GM12891 (cell line): Measurements from ENCODE around the gene AP4M1. TPM values are rescaled to one million over a fixed set of nuclear protein-coding genes. Genes with fewer than 3 reads are reported as not detected.
A peak's percentile ranks its signal among the peaks of the same experiment; 100 is the strongest.

Source experiments
- DNase-seq: peaks from one replicate; pipeline ENCODE4 v3.0.0; 2011; ENCODE audit warnings: low spot score; ENCODE audit not compliant: insufficient read length
- FAIRE-seq: peaks from 2 replicates; lab custom pipeline; 2011; peaks lifted over from hg19 to GRCh38; lab: Jason Lieb, UNC
- PAX5 ChIP-seq: IDR thresholded peaks from 2 replicates; pipeline ENCODE4 v1.6.1; 2011; ENCODE audit warnings: low read length, moderate library complexity, mild to moderate bottlenecking; ENCODE audit not compliant: insufficient read depth, severe bottlenecking
- POLR2A ChIP-seq: IDR thresholded peaks from 2 replicates; pipeline ENCODE4 v1.6.1; 2011; ENCODE audit warnings: low read depth, low read length, control low read depth
- POLR2AphosphoS5 ChIP-seq: IDR thresholded peaks from 2 replicates; pipeline ENCODE4 v1.6.1; 2011; ENCODE audit warnings: low read depth, low read length, control low read depth
- POU2F2 ChIP-seq: IDR thresholded peaks from 2 replicates; pipeline ENCODE4 v1.6.1; 2011; ENCODE audit warnings: low read depth, mild to moderate bottlenecking, control low read depth, low read length, moderate library complexity
- SPI1 ChIP-seq: IDR thresholded peaks from 2 replicates; pipeline ENCODE4 v1.6.1; 2011; ENCODE audit warnings: low read depth, low read length, control low read depth
- TAF1 ChIP-seq: IDR thresholded peaks from 2 replicates; pipeline ENCODE4 v1.6.1; 2011; ENCODE audit warnings: low read depth, low read length, control low read depth
- polyA plus RNA-seq: library from polyadenylated mRNA; unstranded; fragments of >200 nt; gene quantifications from one replicate; pipeline ENCODE4 v1.2.1, GENCODE V29; 2012; ENCODE audit warnings: low read depth, missing spikeins, inconsistent platforms; ENCODE audit not compliant: missing spikeins

AP4M1 gene
- 9.1 TPM for polyA plus RNA-seq

GRCh38 chr7:100101016-100101862 lies at the start of gene AP4M1, which contains the start of gene MCM7:
TSS of gene AP4M1 (plus strand) at chr7:100101643. CDS start at chr7:100101715, 72 bp downstream.
TSS of gene MCM7 (minus strand) at chr7:100101397. CDS start at chr7:100101294, 103 bp downstream.
- DNase-seq (peak; percentile 99), FAIRE-seq (peak; percentile 99)
- TF ChIP-seq POLR2A (peak; percentile 79), POLR2AphosphoS5 (peak; percentile 85), SPI1 (no peak), PAX5 (peak; percentile 6), TAF1 (peak; percentile 43; the same call in 1 of the 2 replicates), POU2F2 (no peak; the same call in 1 of the 2 replicates)

DNA sequence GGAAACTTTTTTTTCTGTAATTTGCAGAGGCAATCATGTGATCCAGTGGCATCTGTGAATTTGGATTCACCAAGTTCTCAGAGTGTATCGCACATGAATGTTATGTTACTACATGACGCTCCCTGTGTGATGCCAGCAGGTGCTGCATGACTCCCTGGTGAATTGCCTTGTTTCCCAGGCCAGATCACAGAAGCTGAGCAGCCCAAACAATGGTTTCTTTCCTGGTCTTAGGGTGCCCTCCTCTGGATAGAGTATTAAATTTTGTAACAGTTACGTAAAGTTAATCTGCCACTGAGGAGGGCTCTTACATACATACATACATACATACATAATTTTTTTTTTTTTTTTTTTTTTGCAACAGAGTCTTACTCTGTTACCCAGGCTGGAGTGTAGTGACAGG lies 48.2 kb upstream of the AP4M1 start:
- FAIRE-seq (peak; percentile 47), DNase-seq (peak; percentile 26)
- TF ChIP-seq SPI1 (no peak), POLR2AphosphoS5 (no peak)

- no peak for TF ChIP-seq PAX5
- TF ChIP-seq POLR2AphosphoS5, result no peak
- no peak for TF ChIP-seq POLR2A
- no peak for TF ChIP-seq POU2F2
- no peak for TF ChIP-seq TAF1
- no peak for TF ChIP-seq SPI1
- FAIRE-seq, result no peak
- no peak for DNase-seq
Measured at GRCh38 chr7:100057006-100057405, 44.4 kb upstream of the AP4M1 start.

- DNase-seq (no peak), FAIRE-seq (no peak)
- TF ChIP-seq PAX5 (no peak), TAF1 (no peak), SPI1 (no peak), POLR2AphosphoS5 (no peak)
Measured at GRCh38 chr7:100059251-100059739, 42.1 kb upstream of the AP4M1 start.

GRCh38 chr7:100061518-100062193 lies 39.8 kb upstream of the AP4M1 start:
- no peak for FAIRE-seq
- DNase-seq, result no peak
- no peak for TF ChIP-seq POU2F2
- TF ChIP-seq PAX5, result no peak
- no peak for TF ChIP-seq SPI1
- TF ChIP-seq POLR2A, result no peak
- TF ChIP-seq POLR2AphosphoS5, result no peak
- no peak for TF ChIP-seq TAF1

- TF ChIP-seq POLR2AphosphoS5 (no peak), TAF1 (no peak), POLR2A (no peak), PAX5 (no peak), POU2F2 (no peak), SPI1 (no peak)
- DNase-seq, result no peak
- FAIRE-seq, result no peak
Measured at GRCh38 chr7:100063376-100063775, 38.1 kb upstream of the AP4M1 start.

- DNase-seq (no peak), FAIRE-seq (no peak)
- TF ChIP-seq POLR2A (no peak), SPI1 (no peak), POU2F2 (no peak), TAF1 (no peak)
Measured at GRCh38 chr7:100064162-100064561, 37.3 kb upstream of the AP4M1 start.

GRCh38 chr7:100065452-100066186 lies 35.8 kb upstream of the AP4M1 start:
- no peak for TF ChIP-seq POLR2AphosphoS5
- TF ChIP-seq POLR2A, result no peak
- TF ChIP-seq POU2F2, result no peak
- no peak for TF ChIP-seq PAX5
- TF ChIP-seq TAF1, result no peak
- TF ChIP-seq SPI1, result no peak
- FAIRE-seq (no peak), DNase-seq (no peak)

- TF ChIP-seq POLR2AphosphoS5 (peak; percentile 47; the same call in 1 of the 2 replicates), SPI1 (no peak), PAX5 (no peak), POU2F2 (no peak)
- FAIRE-seq, result no peak
- no peak for DNase-seq
Measured at GRCh38 chr7:100066953-100067352, 34.5 kb upstream of the AP4M1 start.
